AG09319 (cell line): ENCODE data around the gene FAM187B.

Experiments
- DNase-seq: peaks from one replicate; pipeline ENCODE4 v3.0.0-alpha.2; 2010; ENCODE audit warnings: low read depth; ENCODE audit errors: extremely low read depth
- CTCF ChIP-seq: IDR thresholded peaks from 2 replicates; pipeline ENCODE4 v1.5.1; 2011; ENCODE audit warnings: low read depth, mild to moderate bottlenecking, inconsistent platforms, low read length, moderate library complexity

FAM187B gene

GRCh38 chr19:35184267-35184666 lies 44.3 kb downstream of the FAM187B start:
- no peak for DNase-seq
- no peak for TF ChIP-seq CTCF

GRCh38 chr19:35181387-35181786 lies 47.2 kb downstream of the FAM187B start:
- TF ChIP-seq CTCF = no peak
- no peak for DNase-seq

- no peak for TF ChIP-seq CTCF
Measured at GRCh38 chr19:35179830-35180229, 48.7 kb downstream of the FAM187B start.

GRCh38 chr19:35178701-35179100 lies 49.8 kb downstream of the FAM187B start:
- TF ChIP-seq CTCF = no peak
- no peak for DNase-seq

More at GRCh38 chr19:35179830-35180229, 48.7 kb downstream of the FAM187B start:
- DNase-seq = no peak

- DNase-seq = no peak
- TF ChIP-seq CTCF = no peak
Measured at GRCh38 chr19:35177377-35178274, 50.9 kb downstream of the FAM187B start.

- no peak for TF ChIP-seq CTCF
- DNase-seq = no peak
Measured at GRCh38 chr19:35176181-35176570, 52.4 kb downstream of the FAM187B start.
